Motor neuron (in vitro differentiated cells): ENCODE results near the gene F13B. TPM values are rescaled to one million over a fixed set of nuclear protein-coding genes. Genes with fewer than 3 reads are reported as not detected.

ENCODE experiments used
- ATAC-seq, 8 experiments: fragments of 200-7000 bp; cut with Tn5 transposase; replicated peaks in 6 of 8; 2 replicates each; pipeline ENCODE4 v1.8.0; 2021; ENCODE audit warnings: mild to moderate bottlenecking in 8 of 8, moderate library complexity in 8 of 8
- H3K27ac ChIP-seq, 2 donors: fragments of 250-450 bp; sonication (Bioruptor Pico); 2 replicates each; pipeline ENCODE4 v1.9.0; 2021; ENCODE audit warnings: antibody characterized with exemption in 2 of 2, mild to moderate bottlenecking in 2 of 2, moderate library complexity in 1 of 2
- H3K4me1 ChIP-seq, 2 donors: fragments of 250-450 bp; sonication (Bioruptor Pico); replicated peaks in 1 of 2; 2 replicates each; pipeline ENCODE4 v1.6.1; 2021; ENCODE audit warnings: antibody characterized with exemption in 2 of 2, mild to moderate bottlenecking in 2 of 2, moderate library complexity in 1 of 2
- H3K4me3 ChIP-seq, 5 donors: fragments of 250-450 bp; sonication (Bioruptor Pico); 2 replicates each; pipeline ENCODE4 v1.9.0; 2021; ENCODE audit warnings: antibody characterized with exemption in 5 of 5, mild to moderate bottlenecking in 5 of 5, moderate library complexity in 4 of 5
- WGBS, 10 experiments: fragments of 450-650 bp; shearing (Covaris generic); methylation state at CpG; one replicate each; pipeline ENCODE4 v1.0.0; 2022; 5-methylcytosine and 5-hydroxymethylcytosine counted together
- in situ Hi-C, 9 experiments: fragments of 400-800 bp; cut with MboI; loops; one replicate each; pipeline ENCODE4 v1.15.0; 2021; ENCODE audit warnings: low sequenced_read_pairs in 9 of 9, low pct_unique_long_range_greater_than_20kb in 2 of 9; ENCODE audit not compliant: unreplicated experiment in 9 of 9
- total RNA-seq, 8 experiments: library from RNA; unstranded; fragments of 300-600 nt; gene quantifications; 2 replicates each; pipeline versions ENCODE4 v1.2.3 to v1.2.4, GENCODE V29; 2022

F13B gene
- total RNA-seq, 8 experiments from 2014 or later = not detected

- Histone ChIP-seq H3K4me1 (no peaks in the 10 kb centered on the region), H3K27ac (no peak overlapping the region), H3K4me3 (no peak overlapping the region)
- in situ Hi-C loops = no loop called here
- 80 to 100% (median 100%) methylated on average over 1 to 5 of the region's 5 CpGs; no CpG with 5 or more reads in 1 of the 10 experiments for WGBS, 10 experiments
- ATAC-seq = no peak
Observed at GRCh38 chr1:197081117-197081753, 14.2 kb upstream of the F13B start.

GRCh38 chr1:197080323-197080722 is 13.3 kb upstream of the F13B start:
- Histone ChIP-seq H3K4me1 (no peaks in the 10 kb centered on the region), H3K27ac (no peak overlapping the region), H3K4me3 (no peak overlapping the region)
- 80 to 100% (median 91%) methylated on average over 1 to 2 of the region's 2 CpGs; no CpG with 5 or more reads in 2 of the 10 experiments for WGBS, 10 experiments
- in situ Hi-C loops = no loop called here
- ATAC-seq = no peak

GRCh38 chr1:197076585-197076984 is 9.5 kb upstream of the F13B start:
- ATAC-seq = peak in 1 of 8 experiments; percentile 19
- in situ Hi-C loops = no loop called here
- 0 to 75% (median 58%) methylated on average over 1 of the region's 1 CpG; no CpG with 5 or more reads in 1 of the 10 experiments for WGBS, 10 experiments

GRCh38 chr1:197073978-197074377 is 6.9 kb upstream of the F13B start:
- Histone ChIP-seq H3K27ac (no peak overlapping the region), H3K4me1 (no peaks in the 10 kb centered on the region), H3K4me3 (no peak overlapping the region)
- no peak for ATAC-seq
- in situ Hi-C loops = no loop called here
- 14 to 100% (median 60%) methylated on average over 1 of the region's 1 CpG; no CpG with 5 or more reads in 1 of the 10 experiments for WGBS, 10 experiments

More at GRCh38 chr1:197076585-197076984, 9.5 kb upstream of the F13B start:
- Histone ChIP-seq H3K27ac (no peak overlapping the region), H3K4me3 (no peak overlapping the region), H3K4me1 (no peaks in the 10 kb centered on the region)

- Histone ChIP-seq H3K4me3 (no peak overlapping the region), H3K4me1 (no peaks in the 10 kb centered on the region), H3K27ac (no peak overlapping the region)
- ATAC-seq = no peak
- in situ Hi-C loops = no loop called here
Observed at GRCh38 chr1:197067457-197067818, 378 bp upstream of the F13B start.

GRCh38 chr1:197066277-197066676 is 783 bp downstream of the F13B start:
- in situ Hi-C loops = no loop called here
- Histone ChIP-seq H3K4me1 (no peaks in the 10 kb centered on the region), H3K27ac (no peak overlapping the region), H3K4me3 (no peak overlapping the region)
- 0 to 100% (median 91%) methylated on average over 1 of the region's 1 CpG; no CpG with 5 or more reads in 3 of the 10 experiments for WGBS, 10 experiments
- no peak for ATAC-seq

GRCh38 chr1:197065559-197065958 is 1.5 kb downstream of the F13B start:
- H3K4me1 ChIP-seq = no peaks in the 10 kb centered on the region
- in situ Hi-C loops = no loop called here
- no peak overlapping the region for H3K4me3 ChIP-seq
- H3K27ac ChIP-seq = no peak overlapping the region
- ATAC-seq = no peak

- Histone ChIP-seq H3K4me1 (no peaks in the 10 kb centered on the region), H3K27ac (no peak overlapping the region), H3K4me3 (no peak overlapping the region)
- no peak for ATAC-seq
- WGBS, 10 experiments = 0 to 100% (median 75%) methylated on average over 1 to 2 of the region's 2 CpGs
- in situ Hi-C loops = no loop called here
Observed at GRCh38 chr1:197063212-197063611, 3.8 kb downstream of the F13B start.

GRCh38 chr1:197062692-197063091 is 4.4 kb downstream of the F13B start:
- H3K4me3 ChIP-seq = no peak overlapping the region

GRCh38 chr1:197049100-197049499 is 18.0 kb downstream of the F13B start:
- no peaks in the 10 kb centered on the region for H3K4me1 ChIP-seq
- H3K27ac ChIP-seq = no peak overlapping the region
- in situ Hi-C loops = no loop called here
- no peak for ATAC-seq
- no peak overlapping the region for H3K4me3 ChIP-seq

More at GRCh38 chr1:197062692-197063091, 4.4 kb downstream of the F13B start:
- no peak for ATAC-seq
- WGBS, 10 experiments = 11 to 91% (median 70%) methylated on average over 2 of the region's 2 CpGs
- in situ Hi-C loops = no loop called here
- Histone ChIP-seq H3K4me1 (no peaks in the 10 kb centered on the region), H3K27ac (no peak overlapping the region)

GRCh38 chr1:197042676-197043341 is 24.3 kb downstream of the F13B start:
- H3K4me1 ChIP-seq = no peaks in the 10 kb centered on the region
- H3K27ac ChIP-seq = no peak overlapping the region
- H3K4me3 ChIP-seq = no peak overlapping the region
- ATAC-seq = peak in 2 of 8 experiments; percentile 16 to 73
- in situ Hi-C loops = no loop called here
- WGBS, 10 experiments = 14 to 100% (median 62%) methylated on average over 1 to 4 of the region's 4 CpGs

- in situ Hi-C loops = no loop called here
- H3K4me1 ChIP-seq = no peaks in the 10 kb centered on the region
Observed at GRCh38 chr1:197041486-197042353, 25.3 kb downstream of the F13B start.

GRCh38 chr1:197036861-197037260 is 30.2 kb downstream of the F13B start:
- in situ Hi-C loops = no loop called here
- no peak for ATAC-seq
- Histone ChIP-seq H3K27ac (no peak overlapping the region), H3K4me3 (no peak overlapping the region), H3K4me1 (no peaks in the 10 kb centered on the region)
- 78 to 100% (median 93%) methylated on average over 2 to 3 of the region's 3 CpGs for WGBS, 10 experiments

More at GRCh38 chr1:197041486-197042353, 25.3 kb downstream of the F13B start:
- ATAC-seq = no peak
- WGBS, 10 experiments = 23 to 91% (median 85%) methylated on average over 5 to 7 of the region's 7 CpGs
- H3K4me3 ChIP-seq = no peak overlapping the region
- no peak overlapping the region for H3K27ac ChIP-seq
